HepG2 (cell line): ENCODE results near the gene ZNF30. TPM values are rescaled to one million over a fixed set of nuclear protein-coding genes. Genes with fewer than 3 reads are reported as not detected.

Experiments
- ATF3 ChIP-seq: sonication (generic); formaldehyde crosslinking; IDR thresholded peaks from 2 replicates; pipeline ENCODE4 v1.4.0; 2020; ENCODE audit warnings: missing genetic modification reagents
- CHCHD3 ChIP-seq: sonication (generic); formaldehyde crosslinking; IDR thresholded peaks from 2 replicates; pipeline ENCODE4 v1.8.0; 2022; ENCODE audit warnings: mild to moderate bottlenecking, missing genetic modification reagents, moderate library complexity
- FOXO1 ChIP-seq: sonication (generic); formaldehyde crosslinking; IDR thresholded peaks from 2 replicates; pipeline ENCODE4 v1.4.0; 2020; ENCODE audit warnings: missing genetic modification reagents
- NFIB ChIP-seq: sonication (generic); formaldehyde crosslinking; IDR thresholded peaks from 2 replicates; pipeline ENCODE4 v1.9.0; 2021; ENCODE audit warnings: missing genetic modification reagents, mild to moderate bottlenecking, borderline replicate concordance
- NFKBIZ ChIP-seq: IDR thresholded peaks from 2 replicates; pipeline ENCODE4 v1.6.1; 2018; ENCODE audit warnings: missing genetic modification reagents, missing compliant biosample characterization
- NR2F2 ChIP-seq: IDR thresholded peaks from 2 replicates; pipeline ENCODE4 v1.6.1; 2012; ENCODE audit warnings: low read depth, inconsistent platforms, borderline replicate concordance
- REPIN1 ChIP-seq: sonication (generic); formaldehyde crosslinking; IDR thresholded peaks from 2 replicates; pipeline ENCODE4 v1.8.0; 2022; ENCODE audit warnings: missing genetic modification reagents, low read depth, mild to moderate bottlenecking, borderline replicate concordance
- STAG1 ChIP-seq: sonication (generic); formaldehyde crosslinking; IDR thresholded peaks from 2 replicates; pipeline ENCODE4 v1.4.0; 2020; ENCODE audit warnings: missing genetic modification reagents
- ZBTB25 ChIP-seq: IDR thresholded peaks from 2 replicates; pipeline ENCODE4 v1.6.1; 2018; ENCODE audit warnings: missing genetic modification reagents
- ZIK1 ChIP-seq: sonication (generic); formaldehyde crosslinking; IDR thresholded peaks from 2 replicates; pipeline ENCODE4 v1.5.0; 2020; ENCODE audit warnings: mild to moderate bottlenecking, low read depth, missing genetic modification reagents, borderline replicate concordance
- ZNF124 ChIP-seq: sonication (generic); formaldehyde crosslinking; IDR thresholded peaks from 2 replicates; pipeline ENCODE4 v1.4.0; 2020; ENCODE audit warnings: missing genetic modification reagents
- ZNF160 ChIP-seq: sonication (generic); formaldehyde crosslinking; IDR thresholded peaks from 2 replicates; pipeline ENCODE4 v1.8.0; 2022; ENCODE audit warnings: mild to moderate bottlenecking, inconsistent platforms, missing genetic modification reagents
- ZNF607 ChIP-seq: sonication (generic); formaldehyde crosslinking; IDR thresholded peaks from 2 replicates; pipeline ENCODE4 v1.5.1; 2020; ENCODE audit warnings: missing genetic modification reagents, mild to moderate bottlenecking, borderline replicate concordance
- ZNF629 ChIP-seq: sonication (generic); formaldehyde crosslinking; conservative IDR thresholded peaks from 2 replicates; pipeline ENCODE4 v1.5.0; 2020; ENCODE audit warnings: missing genetic modification reagents
- polyA plus RNA-seq, 8 experiments: library from polyadenylated mRNA; depleted of rRNA in 3 of 8; stranded (reverse) in 7 of 8; unstranded in 1 of 8; fragments of >200 nt; fragmentation: Illumina TruSeq in 4 of 8; extraction: Trizol in 4 of 8; gene quantifications; 2 replicates each; pipeline versions ENCODE4 v1.2.1 to v1.2.3, GENCODE V29; 2011 to 2016; ENCODE audit warnings: low read depth in 4 of 8, missing spikeins in 1 of 8, mixed read lengths in 1 of 8; ENCODE audit not compliant: insufficient read depth in 1 of 8
- total RNA-seq, 5 experiments: library from RNA; depleted of rRNA; stranded (reverse); fragments of >200 nt; fragmentation: Illumina TruSeq; extraction: Trizol; gene quantifications; 2 replicates each; pipeline ENCODE4 v1.2.3, GENCODE V29; 2016; ENCODE audit warnings: low read depth in 1 of 5
- TF ChIP-seq, protein P1 (sequence below): sonication (generic); formaldehyde crosslinking; IDR thresholded peaks from 2 replicates; pipeline ENCODE4 v1.4.0; 2020; ENCODE audit warnings: mild to moderate bottlenecking, low read depth, missing genetic modification reagents
- TF ChIP-seq, protein P2 (sequence below): sonication (generic); formaldehyde crosslinking; conservative IDR thresholded peaks from 2 replicates; pipeline ENCODE4 v1.5.0; 2020; ENCODE audit warnings: missing genetic modification reagents
- TF ChIP-seq, protein P3 (sequence below), 2 experiments: sonication (generic) in 1 of 2; formaldehyde crosslinking in 1 of 2; IDR thresholded peaks; 2 replicates each; pipeline versions ENCODE4 v1.6.1 to v1.9.0; 2014 to 2022; ENCODE audit warnings: antibody characterized with exemption in 1 of 2, borderline replicate concordance in 1 of 2, inconsistent platforms in 1 of 2, low read depth in 1 of 2, missing genetic modification reagents in 1 of 2

The ZNF30 gene
- total and polyA plus RNA-seq, 2 of the 13 experiments (the other 11 are each of a cell fraction or from before 2014, with no cell fraction given): 2.3 to 4.4 TPM

DNA sequence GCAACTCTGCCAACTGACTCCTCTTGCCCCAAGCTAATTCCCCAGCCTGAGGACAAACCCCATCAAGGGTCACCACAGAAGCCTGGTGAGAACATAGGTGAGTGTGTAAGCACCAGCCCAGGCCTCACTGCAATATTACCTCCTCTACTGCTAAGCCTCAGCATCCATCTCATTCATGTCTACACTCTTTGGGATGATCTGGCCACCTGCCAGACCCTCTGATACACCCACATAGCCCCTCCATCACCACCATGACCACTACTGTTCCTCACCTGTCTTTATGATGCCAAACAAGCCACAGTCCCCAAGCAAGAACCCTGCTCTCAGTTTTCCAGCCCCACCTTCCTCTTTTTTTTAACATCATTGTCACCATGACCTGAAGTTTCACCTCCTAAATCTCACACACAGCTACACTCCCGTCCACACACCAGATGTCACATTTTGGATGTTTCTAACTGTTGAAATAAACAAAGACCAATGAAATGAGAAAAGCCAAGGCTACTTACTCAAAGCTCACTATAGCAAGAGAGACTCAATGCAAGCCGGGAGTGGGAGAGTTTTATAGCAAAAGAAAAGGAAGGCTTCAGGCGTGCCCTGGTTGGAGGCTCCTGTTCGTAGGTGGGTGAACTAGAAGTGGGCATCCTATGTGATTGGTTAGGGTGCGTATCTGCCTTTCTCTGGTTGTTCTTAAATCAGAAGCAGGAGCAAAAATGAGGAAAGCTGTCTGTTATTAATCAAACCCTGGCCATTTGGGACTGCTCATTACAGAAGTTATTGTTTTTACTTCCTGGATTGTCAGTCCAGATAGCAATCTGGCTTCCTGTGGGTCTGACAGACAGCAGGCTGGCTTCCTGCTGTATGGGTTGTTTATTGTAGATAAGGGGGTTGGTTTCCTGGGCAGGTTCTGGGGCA is 35.3 kb downstream of the ZNF30 start (continued):
- TF ChIP-seq ZNF629 (CRISPR knock-in tag): no peak
- TF ChIP-seq REPIN1 (CRISPR knock-in tag): no peak
- no peak for TF ChIP-seq NFIB (CRISPR knock-in tag)
- no peak for TF ChIP-seq ATF3 (CRISPR knock-in tag)
- TF ChIP-seq, protein P1, sequence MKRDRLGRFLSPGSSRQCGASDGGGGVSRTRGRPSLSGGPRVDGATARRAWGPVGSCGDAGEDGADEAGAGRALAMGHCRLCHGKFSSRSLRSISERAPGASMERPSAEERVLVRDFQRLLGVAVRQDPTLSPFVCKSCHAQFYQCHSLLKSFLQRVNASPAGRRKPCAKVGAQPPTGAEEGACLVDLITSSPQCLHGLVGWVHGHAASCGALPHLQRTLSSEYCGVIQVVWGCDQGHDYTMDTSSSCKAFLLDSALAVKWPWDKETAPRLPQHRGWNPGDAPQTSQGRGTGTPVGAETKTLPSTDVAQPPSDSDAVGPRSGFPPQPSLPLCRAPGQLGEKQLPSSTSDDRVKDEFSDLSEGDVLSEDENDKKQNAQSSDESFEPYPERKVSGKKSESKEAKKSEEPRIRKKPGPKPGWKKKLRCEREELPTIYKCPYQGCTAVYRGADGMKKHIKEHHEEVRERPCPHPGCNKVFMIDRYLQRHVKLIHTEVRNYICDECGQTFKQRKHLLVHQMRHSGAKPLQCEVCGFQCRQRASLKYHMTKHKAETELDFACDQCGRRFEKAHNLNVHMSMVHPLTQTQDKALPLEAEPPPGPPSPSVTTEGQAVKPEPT (CRISPR knock-in tag): no peak
- TF ChIP-seq CHCHD3 (CRISPR knock-in tag): no peak
- no peak for TF ChIP-seq STAG1 (CRISPR knock-in tag)
- TF ChIP-seq ZIK1 (CRISPR knock-in tag): no peak
- peak; percentile 51; the same call in 1 of the 2 replicates for TF ChIP-seq FOXO1 (CRISPR knock-in tag)
- TF ChIP-seq ZBTB25: no peak
- TF ChIP-seq ZNF607 (CRISPR knock-in tag): no peak; the same call in 1 of the 2 replicates
- no peak for TF ChIP-seq NFKBIZ
- TF ChIP-seq, protein P2, sequence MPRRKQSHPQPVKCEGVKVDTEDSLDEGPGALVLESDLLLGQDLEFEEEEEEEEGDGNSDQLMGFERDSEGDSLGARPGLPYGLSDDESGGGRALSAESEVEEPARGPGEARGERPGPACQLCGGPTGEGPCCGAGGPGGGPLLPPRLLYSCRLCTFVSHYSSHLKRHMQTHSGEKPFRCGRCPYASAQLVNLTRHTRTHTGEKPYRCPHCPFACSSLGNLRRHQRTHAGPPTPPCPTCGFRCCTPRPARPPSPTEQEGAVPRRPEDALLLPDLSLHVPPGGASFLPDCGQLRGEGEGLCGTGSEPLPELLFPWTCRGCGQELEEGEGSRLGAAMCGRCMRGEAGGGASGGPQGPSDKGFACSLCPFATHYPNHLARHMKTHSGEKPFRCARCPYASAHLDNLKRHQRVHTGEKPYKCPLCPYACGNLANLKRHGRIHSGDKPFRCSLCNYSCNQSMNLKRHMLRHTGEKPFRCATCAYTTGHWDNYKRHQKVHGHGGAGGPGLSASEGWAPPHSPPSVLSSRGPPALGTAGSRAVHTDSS (CRISPR knock-in tag): no peak
- TF ChIP-seq NR2F2: 0 out of 2 replicates have a peak, but pooled peaks have one; percentile 17
- TF ChIP-seq, protein P3, sequence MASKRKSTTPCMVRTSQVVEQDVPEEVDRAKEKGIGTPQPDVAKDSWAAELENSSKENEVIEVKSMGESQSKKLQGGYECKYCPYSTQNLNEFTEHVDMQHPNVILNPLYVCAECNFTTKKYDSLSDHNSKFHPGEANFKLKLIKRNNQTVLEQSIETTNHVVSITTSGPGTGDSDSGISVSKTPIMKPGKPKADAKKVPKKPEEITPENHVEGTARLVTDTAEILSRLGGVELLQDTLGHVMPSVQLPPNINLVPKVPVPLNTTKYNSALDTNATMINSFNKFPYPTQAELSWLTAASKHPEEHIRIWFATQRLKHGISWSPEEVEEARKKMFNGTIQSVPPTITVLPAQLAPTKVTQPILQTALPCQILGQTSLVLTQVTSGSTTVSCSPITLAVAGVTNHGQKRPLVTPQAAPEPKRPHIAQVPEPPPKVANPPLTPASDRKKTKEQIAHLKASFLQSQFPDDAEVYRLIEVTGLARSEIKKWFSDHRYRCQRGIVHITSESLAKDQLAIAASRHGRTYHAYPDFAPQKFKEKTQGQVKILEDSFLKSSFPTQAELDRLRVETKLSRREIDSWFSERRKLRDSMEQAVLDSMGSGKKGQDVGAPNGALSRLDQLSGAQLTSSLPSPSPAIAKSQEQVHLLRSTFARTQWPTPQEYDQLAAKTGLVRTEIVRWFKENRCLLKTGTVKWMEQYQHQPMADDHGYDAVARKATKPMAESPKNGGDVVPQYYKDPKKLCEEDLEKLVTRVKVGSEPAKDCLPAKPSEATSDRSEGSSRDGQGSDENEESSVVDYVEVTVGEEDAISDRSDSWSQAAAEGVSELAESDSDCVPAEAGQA (IDR thresholded peaks at IDR 0.05; ENCODE audit: low read depth): no peak
- TF ChIP-seq, protein P3 (CRISPR knock-in tag; IDR thresholded peaks at IDR 0.05; ENCODE audit: borderline replicate concordance): no peak
- no peak for TF ChIP-seq ZNF124 (CRISPR knock-in tag)
- no peak for TF ChIP-seq ZNF160
